ENCODE data around the gene USP6.
A peak's percentile ranks its signal among the peaks of the same experiment; 100 is the strongest.
"Not testable (repeated sequence)": the region's sequence is repeated elsewhere in the genome, so short reads cannot be mapped to it uniquely, and the experiment has no call there.

The USP6 gene

GRCh38 chr17:5136580-5137412 lies 21.0 kb downstream of the USP6 start:
- not testable (repeated sequence) for DNase-seq

- not testable (repeated sequence) for DNase-seq
Observed at GRCh38 chr17:5137511-5138197, 21.8 kb downstream of the USP6 start.

GRCh38 chr17:5138198-5138544 lies 22.3 kb downstream of the USP6 start:
- DNase-seq: not testable (repeated sequence)

- no peak for DNase-seq
Observed at GRCh38 chr17:5138616-5139457, 23.0 kb downstream of the USP6 start.

- DNase-seq: no peak
Observed at GRCh38 chr17:5139458-5139732, 23.6 kb downstream of the USP6 start.

- not testable (repeated sequence) for DNase-seq
Observed at GRCh38 chr17:5142877-5143276, 27.0 kb downstream of the USP6 start.

- not testable (repeated sequence) for DNase-seq
Observed at GRCh38 chr17:5146122-5146521, 30.3 kb downstream of the USP6 start.

GRCh38 chr17:5160702-5161101 lies 44.9 kb downstream of the USP6 start:
- DNase-seq: not testable (repeated sequence)

- DNase-seq: not testable (repeated sequence)
Observed at GRCh38 chr17:5161793-5162192, 46.0 kb downstream of the USP6 start.

- DNase-seq: peak; percentile 8
Observed at GRCh38 chr17:5164436-5164835, 48.6 kb downstream of the USP6 start.

- DNase-seq: not testable (repeated sequence)
Observed at GRCh38 chr17:5165791-5166564, 50.1 kb downstream of the USP6 start.

- DNase-seq: not testable (repeated sequence)
Observed at GRCh38 chr17:5175027-5175426, 59.2 kb downstream of the USP6 start.

- DNase-seq: no peak
Observed at GRCh38 chr17:5179003-5179402, 63.2 kb downstream of the USP6 start.

- no peak for DNase-seq
Observed at GRCh38 chr17:5181509-5182305, 65.9 kb downstream of the USP6 start.

GRCh38 chr17:5182597-5183409 lies 67.0 kb downstream of the USP6 start:
- DNase-seq: no peak

- DNase-seq: no peak
Observed at GRCh38 chr17:5183410-5183793, 67.6 kb downstream of the USP6 start.

GRCh38 chr17:5184288-5184687 lies 68.5 kb downstream of the USP6 start:
- peak; percentile 56 for DNase-seq

- DNase-seq: peak; percentile 98
Observed at GRCh38 chr17:5191541-5192417, 75.9 kb downstream of the USP6 start, which contains the start of gene ZNF594. ZNF594 (minus strand) TSS chr17:5191868; CDS start chr17:5184256, 7,612 bp downstream.

- DNase-seq: no peak
Observed at GRCh38 chr17:5194346-5194745, 78.5 kb downstream of the USP6 start.

- DNase-seq: no peak
Observed at GRCh38 chr17:5198472-5198871, 82.6 kb downstream of the USP6 start.
